Measurements from ENCODE around the gene FYB2.
"Not testable (repeated sequence)": the region's sequence is repeated elsewhere in the genome, so short reads cannot be mapped to it uniquely, and the experiment has no call there.

FYB2 gene

DNA sequence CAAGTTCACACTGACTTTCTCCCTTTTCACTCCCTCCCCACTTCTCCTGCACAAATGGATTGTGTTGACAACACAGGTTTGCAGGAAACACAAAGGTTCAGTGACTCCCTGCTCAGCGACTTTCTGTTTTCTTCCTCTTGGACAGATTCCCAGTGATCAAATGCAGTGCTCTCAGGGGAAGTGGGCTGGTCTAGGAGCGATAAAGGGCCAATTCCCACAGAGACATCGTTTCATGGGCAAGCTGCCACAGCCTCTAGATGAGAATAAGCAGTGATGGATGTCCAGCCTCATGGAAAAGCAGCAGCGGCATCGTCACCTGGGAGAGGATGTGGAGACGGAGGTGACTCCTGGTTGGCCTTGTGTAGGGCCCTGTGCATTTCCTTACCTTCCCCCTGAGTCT is 30.6 kb downstream of the FYB2 start:
- no peak for DNase-seq (ENCODE audit: low read depth)

DNA sequence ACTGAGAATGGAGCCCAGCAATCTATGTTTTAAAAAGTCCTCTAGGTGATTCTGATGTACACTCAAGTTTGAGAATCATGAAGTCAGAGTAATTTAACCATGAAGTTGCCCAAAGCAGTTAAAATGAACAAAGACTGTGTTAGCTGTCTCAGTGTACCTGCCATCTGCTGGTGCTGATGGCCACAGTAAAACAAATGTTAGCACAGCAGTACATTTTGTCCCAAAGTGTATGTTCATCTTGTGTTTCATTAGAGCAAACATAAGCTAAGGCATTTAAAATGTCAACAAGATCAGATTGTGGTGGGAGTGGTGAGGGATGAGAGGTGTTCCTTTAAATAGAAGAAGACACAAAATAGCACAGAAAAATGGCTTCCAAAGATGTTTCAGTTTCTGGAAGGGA is 31.1 kb downstream of the FYB2 start:
- DNase-seq (ENCODE audit: low read depth): no peak

DNA sequence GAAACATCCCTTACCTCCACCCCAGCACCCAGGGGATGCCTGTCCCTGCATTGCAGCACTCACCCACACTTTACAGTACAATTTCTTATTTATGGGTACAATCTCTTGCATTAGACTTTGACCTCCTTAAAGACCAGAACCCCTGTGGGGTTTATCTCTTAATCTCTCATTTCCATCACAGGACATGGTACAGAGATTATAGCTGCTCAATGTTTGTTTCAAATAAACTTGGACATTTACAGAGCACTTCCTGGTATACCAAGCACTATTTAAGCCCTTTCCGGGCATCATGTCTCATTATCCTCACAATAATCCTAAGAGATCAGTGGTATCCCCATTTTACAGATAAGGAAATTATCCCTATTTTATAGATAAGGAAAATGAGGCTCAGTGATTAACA is 31.9 kb downstream of the FYB2 start:
- DNase-seq (ENCODE audit: low read depth): no peak

DNA sequence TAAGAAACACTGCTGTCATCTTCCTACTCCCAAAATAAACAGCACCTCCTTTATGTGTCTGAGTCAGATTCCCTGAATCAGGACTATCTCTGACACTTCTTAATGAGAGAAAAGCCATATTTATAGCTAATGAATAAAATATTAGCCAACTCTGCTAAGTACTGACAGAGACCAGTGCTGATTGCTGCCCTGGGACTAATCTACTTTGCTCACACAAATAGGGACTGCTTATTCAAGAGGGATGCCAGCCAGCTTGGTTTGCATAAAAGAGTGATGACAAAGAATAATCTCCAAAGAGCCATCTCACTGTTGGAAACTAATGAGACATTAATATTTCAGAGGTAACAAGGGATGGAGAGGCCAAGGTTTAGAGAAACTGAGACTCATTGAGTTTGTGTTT is 36.4 kb downstream of the FYB2 start:
- no peak for DNase-seq (ENCODE audit: low read depth)

DNA sequence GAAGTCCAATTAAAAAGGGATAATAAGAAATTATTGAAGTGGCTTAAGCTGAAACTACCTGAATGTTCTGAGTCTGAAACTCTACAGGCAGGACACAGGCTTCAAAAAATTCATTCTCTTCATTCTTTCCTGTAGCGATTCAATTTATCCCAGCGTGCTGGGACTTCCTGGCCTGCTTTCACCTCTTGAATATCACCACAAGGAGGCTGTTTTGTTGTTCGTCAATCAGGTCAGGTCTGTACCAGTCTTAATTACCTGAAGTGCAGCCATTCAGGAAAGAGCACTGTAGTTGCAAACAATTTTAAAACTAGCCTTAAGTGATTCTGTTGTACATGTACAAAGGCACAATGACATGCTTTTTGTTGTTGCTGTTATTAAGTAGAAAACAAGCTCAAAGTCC is 38.4 kb downstream of the FYB2 start:
- DNase-seq (ENCODE audit: low read depth): no peak

DNA sequence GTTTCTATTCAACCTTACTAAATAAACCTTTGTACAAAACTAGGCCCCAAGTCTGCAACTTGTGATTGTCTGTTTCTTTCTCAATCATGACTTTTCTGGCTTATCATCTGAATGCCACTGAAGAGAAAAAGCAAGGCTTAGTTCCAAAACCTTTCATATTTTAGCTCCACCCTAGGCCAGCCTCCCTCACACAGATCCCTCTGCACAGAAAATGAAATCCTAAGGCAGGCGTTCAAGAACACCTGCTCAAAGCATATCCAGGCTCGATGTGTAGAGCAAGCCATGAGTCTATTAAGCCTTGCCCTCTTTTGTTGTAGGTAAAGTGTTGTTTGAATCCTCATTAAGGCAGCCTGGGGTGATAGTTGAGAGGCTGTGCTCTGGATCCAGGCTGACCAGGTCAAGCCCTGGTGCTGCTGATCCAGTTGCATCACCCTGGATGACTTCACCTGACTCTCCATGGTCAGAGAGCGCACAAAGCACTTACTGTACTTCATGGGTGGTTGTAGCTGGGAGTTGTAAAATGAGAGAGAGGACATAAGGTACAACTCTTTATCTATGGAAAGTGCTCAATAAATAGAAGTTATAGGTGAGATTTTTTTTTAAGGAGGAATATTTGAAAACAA is 39.0 kb downstream of the FYB2 start:
- DNase-seq (ENCODE audit: low read depth): no peak

DNA sequence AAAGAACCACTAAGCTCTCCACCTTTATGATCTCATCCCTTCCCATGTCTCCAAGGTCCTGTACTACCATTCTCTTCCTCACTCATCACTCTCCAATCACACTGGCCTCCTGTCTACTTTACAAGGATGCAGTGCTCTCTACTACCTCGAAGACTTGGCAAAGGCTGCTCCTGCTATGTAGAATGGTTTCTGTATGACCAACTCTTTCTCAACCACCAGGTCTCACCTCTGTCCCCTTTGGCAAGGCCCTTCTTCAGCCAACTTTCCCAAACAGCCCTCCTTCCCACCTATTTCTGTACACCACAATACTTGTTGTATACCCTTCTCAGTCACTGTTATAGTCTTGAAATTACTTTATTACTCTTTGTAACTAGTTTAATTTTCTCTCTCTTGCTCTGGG is 41.2 kb downstream of the FYB2 start:
- DNase-seq (ENCODE audit: low read depth): no peak

DNA sequence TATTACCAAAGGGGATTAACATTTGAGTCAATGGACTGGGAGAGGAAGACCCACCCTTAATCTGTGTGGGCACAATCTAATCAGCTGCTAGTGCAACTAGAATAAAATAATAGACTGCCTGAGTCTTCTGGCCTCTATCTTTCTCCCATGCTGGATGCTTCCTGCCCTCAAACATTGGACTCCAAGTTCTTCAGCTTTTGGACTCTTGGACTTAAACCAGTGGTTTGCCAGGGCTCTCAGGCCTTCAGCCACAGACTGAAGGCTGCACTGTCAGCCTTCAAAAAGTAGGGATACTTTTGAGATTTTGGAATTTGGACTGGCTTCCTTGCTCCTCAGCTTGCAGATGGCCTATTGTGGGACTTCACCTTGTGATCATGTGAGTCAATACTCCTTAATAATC is 44.5 kb downstream of the FYB2 start:
- not testable (repeated sequence) for DNase-seq (ENCODE audit: low read depth)

DNA sequence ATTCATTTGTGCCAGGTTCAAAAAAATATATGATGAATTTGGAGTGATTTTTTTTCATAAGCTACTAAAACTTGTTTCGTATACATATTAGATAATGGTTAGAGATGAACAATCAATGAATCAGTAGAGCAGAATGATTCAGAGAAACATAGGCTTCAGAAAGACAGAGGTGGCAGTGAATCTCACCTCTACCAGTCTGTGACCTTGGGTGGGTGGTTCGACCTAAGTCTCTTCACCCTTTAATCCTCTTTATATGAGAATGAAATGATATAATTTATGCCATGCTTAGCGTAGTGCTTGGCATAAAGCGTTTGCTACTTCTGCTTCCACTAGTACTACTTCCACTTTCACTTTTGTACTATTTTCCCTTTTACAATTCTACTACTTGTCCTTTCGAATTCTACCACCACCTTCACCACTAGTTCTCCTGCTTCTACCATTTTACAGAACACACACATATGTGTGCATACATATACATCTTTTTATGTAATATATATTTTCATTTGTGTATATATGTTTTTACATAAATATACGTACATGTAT is 45.1 kb downstream of the FYB2 start:
- no peak for DNase-seq (ENCODE audit: low read depth)

DNA sequence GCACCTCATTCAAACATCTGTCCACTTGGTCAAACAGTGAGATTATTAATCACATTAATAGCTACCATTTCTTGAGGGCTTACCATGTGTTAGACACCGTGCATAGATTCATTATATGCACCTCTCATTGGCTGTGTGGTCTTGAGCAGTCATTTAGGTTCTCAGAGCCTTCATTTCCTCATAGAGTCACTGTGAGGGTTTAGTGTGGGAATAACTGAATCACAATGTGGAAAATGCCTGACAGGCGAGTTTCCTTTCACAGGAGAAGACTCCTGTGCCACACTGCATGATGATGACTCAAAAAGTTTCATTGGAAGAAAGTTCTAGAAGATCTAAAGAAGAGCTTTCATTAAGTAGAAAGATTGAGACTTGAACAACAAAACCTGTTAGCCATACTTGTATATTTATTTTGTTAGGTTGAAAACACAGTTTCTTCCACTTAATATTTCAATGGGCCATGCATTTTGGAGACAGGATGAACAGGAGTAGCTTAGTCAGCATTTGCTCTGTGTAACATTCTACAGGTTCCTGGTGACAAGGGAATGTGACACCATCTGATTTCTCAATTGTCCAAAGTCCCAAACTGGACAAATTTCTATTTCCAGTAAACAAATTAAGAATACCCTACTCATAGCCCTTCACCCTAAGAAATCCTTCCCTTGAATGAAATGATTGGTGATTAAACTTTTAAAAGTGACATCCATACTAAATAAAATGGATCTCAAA is 45.7 kb downstream of the FYB2 start:
- DNase-seq (ENCODE audit: low read depth): no peak

DNA sequence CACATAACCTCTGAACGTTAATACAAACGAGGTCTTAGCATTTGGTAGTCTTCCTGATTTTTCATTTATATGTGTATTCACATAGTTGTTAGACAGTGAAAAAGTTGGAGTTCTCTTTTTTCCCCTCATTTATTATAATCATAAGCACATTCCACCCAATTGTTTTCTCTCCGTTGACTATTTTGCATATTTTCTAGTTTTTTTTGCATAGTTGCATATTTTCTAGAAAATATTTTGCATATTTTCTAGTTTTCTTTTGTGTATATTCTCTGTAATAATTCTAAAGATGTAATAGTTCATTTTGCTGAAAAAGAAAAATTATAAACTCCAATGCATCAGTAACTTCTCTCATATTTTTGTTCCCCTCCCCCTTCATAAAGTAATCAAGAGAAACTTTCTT is 47.5 kb downstream of the FYB2 start:
- no peak for DNase-seq (ENCODE audit: low read depth)

DNA sequence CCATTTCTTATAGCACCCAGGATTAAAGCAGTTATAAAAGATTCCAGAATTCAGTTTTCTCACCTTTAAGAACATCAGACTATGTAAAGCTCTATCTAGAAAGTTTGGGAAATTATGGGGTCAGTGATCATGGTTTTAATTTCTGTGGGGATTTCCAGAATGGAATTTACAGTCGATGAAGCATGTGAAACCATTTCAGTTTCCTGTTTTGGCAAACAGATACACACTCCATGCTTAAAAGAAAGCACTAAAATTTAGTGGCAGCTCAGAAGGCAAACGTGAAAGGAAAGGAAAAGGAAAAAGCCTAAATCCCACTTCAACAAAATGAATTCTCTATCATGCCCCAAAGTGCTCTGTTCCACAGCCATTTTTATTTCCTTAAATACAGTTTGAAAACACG is 60.4 kb downstream of the FYB2 start:
- DNase-seq (ENCODE audit: low read depth): no peak

DNA sequence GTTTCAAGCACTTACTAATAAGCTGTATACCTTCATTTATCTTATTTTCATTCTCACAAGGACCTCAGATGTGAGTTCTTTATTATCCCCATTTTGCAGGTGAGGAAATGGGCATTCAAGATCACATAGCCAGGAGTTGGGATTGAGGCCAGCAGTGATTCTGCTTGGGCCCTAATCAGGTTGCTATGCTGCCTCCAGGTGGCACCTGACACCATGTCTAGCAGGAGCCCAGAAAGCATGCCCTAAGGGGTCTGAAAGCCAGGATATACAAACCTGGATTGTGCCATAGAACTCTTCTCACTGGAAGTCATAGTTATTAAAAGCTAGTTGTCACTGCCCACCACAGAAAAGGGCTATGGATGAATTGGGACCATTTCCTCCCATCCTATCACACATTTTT is 61.1 kb downstream of the FYB2 start:
- no peak for DNase-seq (ENCODE audit: low read depth)

DNA sequence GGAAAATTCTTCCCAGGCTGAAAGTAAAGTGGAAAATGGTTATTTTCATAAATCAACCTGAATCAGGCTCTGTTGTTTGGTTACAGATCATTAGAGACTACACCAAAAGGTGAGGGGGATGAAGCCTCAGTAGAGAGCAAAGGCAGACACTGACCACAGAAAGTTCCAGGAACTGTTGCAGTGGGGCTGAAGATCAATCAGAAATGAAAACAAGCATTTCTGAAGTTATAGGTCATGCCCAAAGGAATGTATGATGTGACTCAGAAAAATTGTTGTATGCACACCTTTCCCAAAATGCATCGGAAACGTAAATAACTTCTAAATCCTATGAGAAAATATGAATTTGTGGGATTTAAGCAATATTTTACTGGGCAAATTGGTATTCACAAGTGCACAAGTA is 63.3 kb downstream of the FYB2 start:
- DNase-seq (ENCODE audit: low read depth): no peak

DNA sequence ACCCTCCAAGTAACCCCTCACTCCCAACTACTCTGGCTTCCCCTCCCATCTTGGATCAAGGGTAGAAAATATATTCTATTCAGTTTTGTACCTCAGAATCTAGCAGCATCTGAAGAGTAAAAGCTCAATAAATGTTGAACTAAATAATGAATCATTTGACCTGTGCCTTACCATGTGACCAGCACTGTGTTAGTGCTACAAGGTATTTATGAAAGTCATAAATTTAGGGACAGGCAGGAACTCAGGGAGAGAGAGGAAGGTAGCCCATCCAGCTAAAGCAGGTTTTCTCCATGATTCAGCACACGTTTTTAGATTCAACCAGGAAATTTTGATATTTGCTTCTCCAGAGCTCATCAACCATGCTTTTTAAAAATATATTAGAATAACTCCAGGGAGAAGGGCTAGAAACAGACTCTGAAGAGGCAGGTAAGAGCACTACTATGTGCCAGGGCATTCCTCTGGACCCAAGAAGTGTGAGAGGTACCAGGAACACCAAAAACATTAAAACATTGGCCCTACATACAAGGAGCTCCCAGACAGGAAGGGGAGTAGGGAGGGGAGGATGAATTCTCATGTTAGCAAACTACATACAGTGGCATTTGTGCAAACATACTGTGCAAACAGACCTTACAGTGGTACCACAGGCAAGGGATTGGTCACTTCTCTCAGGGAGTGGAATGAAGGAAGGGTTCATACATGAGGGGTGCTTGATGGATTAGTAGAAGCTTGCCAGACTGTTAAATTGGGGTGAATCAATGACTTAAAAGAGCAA is 64.3 kb downstream of the FYB2 start:
- DNase-seq (ENCODE audit: low read depth): no peak

DNA sequence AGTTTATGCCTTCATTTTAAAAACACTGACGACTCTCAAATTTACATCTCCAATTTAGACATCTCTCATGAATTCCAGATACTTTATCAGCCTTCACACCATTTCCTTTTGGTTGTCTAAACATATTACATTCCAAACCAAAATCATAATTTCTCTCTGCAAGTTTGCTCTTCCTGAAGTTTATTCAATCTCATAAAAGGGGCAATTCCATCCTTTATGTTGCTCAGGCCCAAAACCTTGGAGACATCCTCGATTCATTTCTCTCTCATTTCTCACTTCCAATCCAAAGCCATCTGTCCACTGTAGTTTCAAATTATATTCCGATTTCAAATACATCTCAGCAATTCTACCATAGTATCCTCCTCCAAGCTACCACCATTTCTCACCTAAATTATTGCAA is 74.0 kb downstream of the FYB2 start:
- no peak for DNase-seq (ENCODE audit: low read depth)

DNA sequence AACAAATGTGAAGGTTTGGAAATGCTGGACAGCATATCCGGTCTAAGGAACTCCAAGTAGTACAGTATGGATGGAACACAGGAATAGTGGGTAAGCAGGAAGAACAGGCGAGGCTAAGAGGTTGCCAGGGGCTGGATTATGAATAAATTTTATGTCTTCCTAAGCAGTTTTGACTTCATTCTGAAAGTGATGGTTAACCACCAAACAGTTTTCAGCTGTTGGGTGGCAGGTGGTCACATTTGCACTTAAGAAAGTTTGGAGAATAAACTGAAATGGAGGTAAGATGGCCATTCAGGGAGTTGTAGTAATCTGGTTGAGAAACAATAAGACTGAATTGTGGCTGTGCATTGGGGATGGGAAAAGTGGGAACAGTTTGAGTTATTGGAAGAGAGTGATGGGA is 90.2 kb downstream of the FYB2 start:
- no peak for DNase-seq (ENCODE audit: low read depth)

DNA sequence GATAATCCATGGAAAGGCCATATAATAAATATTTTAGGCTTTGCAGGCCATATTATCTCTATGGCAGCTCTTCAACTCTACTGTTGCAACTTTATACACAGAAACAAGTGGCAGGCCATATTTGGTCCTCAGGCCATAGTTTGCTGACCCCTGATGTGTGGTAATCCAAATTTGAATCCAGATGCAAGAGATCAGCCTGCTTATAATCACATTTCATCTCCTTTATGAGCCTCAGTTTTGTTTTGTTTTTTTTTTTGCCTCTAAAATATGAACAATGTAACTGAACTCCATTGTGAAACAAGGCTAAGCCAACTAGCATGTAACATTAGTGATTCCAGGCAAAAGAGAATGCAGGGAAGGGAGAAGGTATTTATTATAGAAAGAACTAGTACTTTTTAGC is 92.5 kb downstream of the FYB2 start:
- DNase-seq (ENCODE audit: low read depth): no peak

DNA sequence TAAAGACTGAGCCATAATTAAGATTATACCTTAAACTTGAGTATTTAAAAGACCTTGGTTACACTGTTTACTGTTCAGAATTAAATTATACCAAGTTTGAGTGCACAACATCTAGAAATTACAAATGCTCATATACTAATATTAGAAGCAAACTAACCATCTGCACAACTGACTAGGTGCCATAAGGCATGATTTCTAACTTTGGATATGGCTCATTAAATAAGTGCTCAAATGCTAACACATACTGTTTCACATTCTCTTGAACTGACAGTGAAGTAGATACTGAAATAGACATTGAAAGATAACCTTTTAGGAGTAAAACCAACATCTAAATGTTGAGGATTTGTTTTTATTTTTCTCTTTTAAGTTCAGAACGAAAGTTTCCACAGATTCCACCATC is 100.0 kb downstream of the FYB2 start:
- DNase-seq (ENCODE audit: low read depth): no peak

DNA sequence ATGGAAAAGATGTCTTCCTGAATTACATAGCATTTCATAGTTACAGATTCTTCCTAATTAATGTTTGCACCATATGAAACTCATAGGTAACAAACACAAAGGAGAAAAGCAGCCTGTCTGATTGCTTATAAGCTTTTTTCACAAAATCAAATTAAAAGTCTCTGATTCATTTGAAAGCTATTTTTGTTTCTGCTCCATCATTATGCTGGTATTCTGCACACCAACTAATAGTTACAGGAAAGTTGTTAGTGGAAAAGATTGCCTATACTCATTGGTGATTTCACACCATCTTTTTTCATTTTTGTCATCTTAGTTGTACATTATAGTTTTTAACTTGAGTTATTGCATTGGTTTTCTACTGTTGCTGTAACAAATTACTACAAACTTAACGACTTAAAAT is 104.0 kb downstream of the FYB2 start:
- DNase-seq (ENCODE audit: low read depth): no peak

DNA sequence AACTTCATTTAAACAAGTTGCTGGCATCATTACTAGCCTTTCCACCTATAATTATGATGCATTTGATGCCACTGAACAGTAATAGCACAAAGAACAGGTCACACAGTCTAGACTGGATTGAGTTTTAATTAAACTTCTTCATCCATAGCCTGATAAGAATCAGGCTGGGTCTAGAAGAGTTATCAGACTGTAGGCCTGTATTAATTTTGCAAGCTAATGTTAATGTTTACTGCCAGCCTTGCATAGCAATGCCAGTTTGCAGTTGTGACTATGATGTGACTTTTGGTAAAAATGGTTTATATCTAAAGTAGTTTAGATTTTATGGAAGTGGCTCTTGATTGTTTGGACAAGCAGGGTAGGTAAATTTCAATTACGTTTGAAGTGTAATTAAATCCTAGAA is 106.1 kb downstream of the FYB2 start:
- no peak for DNase-seq (ENCODE audit: low read depth)

DNA sequence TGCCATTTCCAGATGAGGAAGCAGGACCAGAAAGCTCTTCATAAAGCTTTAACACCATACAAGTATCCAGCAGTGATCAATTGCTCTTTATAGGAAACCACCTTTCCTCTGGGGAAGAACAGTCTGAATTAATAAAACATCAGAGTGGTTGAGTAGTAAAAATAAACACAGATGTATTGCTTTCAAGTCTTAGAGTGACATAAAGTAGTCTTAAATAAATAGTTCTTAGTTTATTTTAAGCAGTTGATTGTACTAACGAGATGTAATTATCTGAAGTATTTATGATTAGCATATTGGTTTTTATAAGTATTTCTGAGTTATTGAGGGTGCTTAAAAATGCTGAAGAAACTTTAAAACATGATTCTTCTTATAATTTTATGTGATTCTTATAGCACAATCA is 107.1 kb downstream of the FYB2 start:
- no peak for DNase-seq (ENCODE audit: low read depth)

DNA sequence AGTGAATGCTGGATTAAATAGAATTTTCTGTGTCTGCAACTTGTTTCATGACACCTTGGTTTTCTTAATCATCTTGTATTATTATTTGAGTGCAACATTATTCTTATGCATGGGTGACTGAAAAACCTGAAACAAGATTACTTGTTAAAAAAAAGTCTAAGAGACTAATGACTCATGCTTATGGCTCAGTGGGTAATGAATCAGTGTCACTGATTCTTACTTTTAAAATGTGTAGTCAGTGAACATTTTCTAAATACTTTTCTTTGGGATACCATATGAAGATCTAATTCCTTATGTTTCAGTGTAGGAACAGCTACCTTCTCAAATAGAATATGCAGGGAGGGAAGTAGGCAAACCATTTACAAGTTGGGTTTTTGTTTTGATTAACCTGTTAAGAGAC is 108.6 kb downstream of the FYB2 start:
- DNase-seq (ENCODE audit: low read depth): no peak

Data from activated T-helper 9 cell treated with anti-CD3 and anti-CD28 coated beads, Interleukin-2, amount 50 U/mL, for 16 hours (primary cell).